Karpas-422 (cell line): Measurements from ENCODE around the gene SHMT2. TPM values are rescaled to one million over a fixed set of nuclear protein-coding genes. Genes with fewer than 3 reads are reported as not detected.

Source experiments
- DNase-seq: peaks from one replicate; pipeline ENCODE4 v3.0.0-alpha.2; 2015
- H2AFZ ChIP-seq: fragments of 200-600 bp; sonication (generic); 2 replicates; pipeline ENCODE4 v1.6.1; 2014; ENCODE audit warnings: antibody characterized with exemption, low read length, mixed read lengths
- H3K27ac ChIP-seq: fragments of 200-600 bp; sonication (generic); 2 replicates; pipeline ENCODE4 v1.5.1; 2014; ENCODE audit warnings: mild to moderate bottlenecking, low read length, moderate library complexity
- H3K27me3 ChIP-seq: fragments of 200-600 bp; sonication (generic); 2 replicates; pipeline ENCODE4 v1.6.1; 2014; ENCODE audit warnings: low read length, mixed read lengths
- H3K36me3 ChIP-seq: fragments of 200-600 bp; sonication (generic); 2 replicates; pipeline ENCODE4 v1.6.1; 2014; ENCODE audit warnings: low read length, mixed read lengths; ENCODE audit not compliant: insufficient read depth
- H3K4me1 ChIP-seq: fragments of 200-600 bp; sonication (generic); 2 replicates; pipeline ENCODE4 v1.6.1; 2014; ENCODE audit warnings: mild to moderate bottlenecking, low read length, mixed read lengths
- H3K4me2 ChIP-seq: fragments of 200-600 bp; sonication (generic); 2 replicates; pipeline ENCODE4 v1.6.1; 2014; ENCODE audit warnings: low read length, low read depth, mild to moderate bottlenecking; ENCODE audit not compliant: poor library complexity, severe bottlenecking
- H3K4me3 ChIP-seq: fragments of 200-600 bp; sonication (generic); 2 replicates; pipeline ENCODE4 v1.5.1; 2014; ENCODE audit warnings: mild to moderate bottlenecking, antibody characterized with exemption, low read length, mixed read lengths
- H3K79me2 ChIP-seq: fragments of 200-600 bp; sonication (generic); 2 replicates; pipeline ENCODE4 v1.6.1; 2014; ENCODE audit warnings: mild to moderate bottlenecking, low read length, mixed read lengths
- H3K9ac ChIP-seq: fragments of 200-600 bp; sonication (generic); 2 replicates; pipeline ENCODE4 v1.6.0; 2014; ENCODE audit warnings: low read length
- H3K9me2 ChIP-seq: fragments of 200-600 bp; sonication (generic), shearing (Covaris generic); replicated peaks from 2 replicates; pipeline ENCODE4 v1.6.0; 2014; ENCODE audit warnings: mild to moderate bottlenecking, low read length, moderate library complexity; ENCODE audit not compliant: insufficient read depth
- H3K9me3 ChIP-seq: fragments of 300-700, 200-600 bp; sonication (generic); 2 replicates; pipeline ENCODE4 v1.6.1; 2014; ENCODE audit warnings: low read length, mixed read lengths
- H4K20me1 ChIP-seq: fragments of 200-600 bp; sonication (generic); 2 replicates; pipeline ENCODE4 v1.6.1; 2014; ENCODE audit warnings: mild to moderate bottlenecking, antibody characterized with exemption, low read length, low read depth; ENCODE audit not compliant: insufficient read depth
- total RNA-seq: library from RNA; depleted of rRNA; stranded (reverse); fragments of >200 nt; shearing (Covaris generic); gene quantifications from 2 replicates; pipeline ENCODE4 v1.2.3, GENCODE V29; 2014; ENCODE audit warnings: low replicate concordance

Gene SHMT2
- total RNA-seq, 1 experiment from 2014 or later = 399 TPM

- H3K27me3 ChIP-seq = no peaks in the 10 kb centered on the region
- peak overlapping the region; percentile 91 for H3K4me3 ChIP-seq
- no peak for DNase-seq
- peaks cover 26% of the 10 kb centered on the region for H3K36me3 ChIP-seq
- peak overlapping the region; percentile 29 for H2AFZ ChIP-seq
- H4K20me1 ChIP-seq = peaks cover 25% of the 10 kb centered on the region
- peaks cover 24% of the 10 kb centered on the region for H3K79me2 ChIP-seq
- H3K9me2 ChIP-seq = no peaks in the 10 kb centered on the region
- peaks cover 78% of the 10 kb centered on the region for H3K4me1 ChIP-seq
- peak overlapping the region; percentile 89 for H3K27ac ChIP-seq
- H3K4me2 ChIP-seq = peak overlapping the region; percentile 95
- no peaks in the 10 kb centered on the region for H3K9me3 ChIP-seq
- H3K9ac ChIP-seq = peak overlapping the region; percentile 98
These were observed 371 bp upstream of the SHMT2 start for GRCh38 chr12:57229046-57229633.

GRCh38 chr12:57230381-57231155 lies 1.1 kb downstream of the SHMT2 start:
- H3K27ac ChIP-seq = peak overlapping the region; percentile 89
- H3K27me3 ChIP-seq = no peaks in the 10 kb centered on the region
- peak overlapping the region; percentile 98 for H3K9ac ChIP-seq
- no peaks in the 10 kb centered on the region for H3K9me3 ChIP-seq
- no peaks in the 10 kb centered on the region for H3K9me2 ChIP-seq
- peaks cover 86% of the 10 kb centered on the region for H3K4me1 ChIP-seq
- H3K4me2 ChIP-seq = peak overlapping the region; percentile 95
- peaks cover 24% of the 10 kb centered on the region for H3K79me2 ChIP-seq
- H3K36me3 ChIP-seq = peaks cover 26% of the 10 kb centered on the region
- DNase-seq = no peak
- peak overlapping the region; percentile 91 for H3K4me3 ChIP-seq
- peaks cover 25% of the 10 kb centered on the region for H4K20me1 ChIP-seq
- no peak overlapping the region for H2AFZ ChIP-seq

- peak overlapping the region; percentile 98 for H3K9ac ChIP-seq
- no peak overlapping the region for H2AFZ ChIP-seq
- H3K79me2 ChIP-seq = peaks cover 24% of the 10 kb centered on the region
- DNase-seq = no peak
- no peaks in the 10 kb centered on the region for H3K9me2 ChIP-seq
- H3K4me2 ChIP-seq = peak overlapping the region; percentile 95
- peaks cover 25% of the 10 kb centered on the region for H4K20me1 ChIP-seq
- H3K4me1 ChIP-seq = peaks cover 85% of the 10 kb centered on the region
- H3K27me3 ChIP-seq = no peaks in the 10 kb centered on the region
- H3K27ac ChIP-seq = peak overlapping the region; percentile 89; the same call in 1 of the 2 replicates
- H3K4me3 ChIP-seq = peak overlapping the region; percentile 91
- peaks cover 26% of the 10 kb centered on the region for H3K36me3 ChIP-seq
- no peaks in the 10 kb centered on the region for H3K9me3 ChIP-seq
These were observed 1.9 kb downstream of the SHMT2 start for GRCh38 chr12:57231276-57232021.

DNA sequence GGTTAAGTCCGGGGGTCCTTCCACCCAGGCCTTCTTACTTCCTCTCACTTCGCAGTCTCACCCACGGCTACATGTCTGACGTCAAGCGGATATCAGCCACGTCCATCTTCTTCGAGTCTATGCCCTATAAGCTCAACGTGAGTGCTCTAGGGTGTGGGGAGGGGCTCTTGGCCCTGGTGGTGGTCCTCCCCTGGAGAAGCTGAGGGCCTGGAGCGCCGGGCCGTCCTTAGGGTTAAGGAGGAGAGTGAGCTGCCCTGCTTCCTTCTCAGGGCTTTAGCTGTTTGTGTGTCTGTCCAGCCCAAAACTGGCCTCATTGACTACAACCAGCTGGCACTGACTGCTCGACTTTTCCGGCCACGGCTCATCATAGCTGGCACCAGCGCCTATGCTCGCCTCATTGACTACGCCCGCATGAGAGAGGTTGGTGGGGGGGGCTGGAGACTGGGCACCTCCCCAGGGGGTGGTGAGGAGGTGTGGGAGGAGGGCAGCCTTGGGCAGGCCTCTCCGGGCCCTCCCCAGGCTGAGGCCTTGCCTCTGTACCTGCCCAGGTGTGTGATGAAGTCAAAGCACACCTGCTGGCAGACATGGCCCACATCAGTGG lies 2.7 kb downstream of the SHMT2 start:
- Histone ChIP-seq H3K4me1 (peaks cover 77% of the 10 kb centered on the region), H3K36me3 (peaks cover 26% of the 10 kb centered on the region), H3K27me3 (no peaks in the 10 kb centered on the region), H3K9me2 (no peaks in the 10 kb centered on the region), H3K9ac (no peak overlapping the region), H3K9me3 (no peaks in the 10 kb centered on the region), H3K4me2 (no peak overlapping the region), H4K20me1 (peaks cover 25% of the 10 kb centered on the region), H2AFZ (no peak overlapping the region), H3K79me2 (peaks cover 24% of the 10 kb centered on the region), H3K4me3 (no peak overlapping the region), H3K27ac (no peak overlapping the region)
- no peak for DNase-seq

DNA sequence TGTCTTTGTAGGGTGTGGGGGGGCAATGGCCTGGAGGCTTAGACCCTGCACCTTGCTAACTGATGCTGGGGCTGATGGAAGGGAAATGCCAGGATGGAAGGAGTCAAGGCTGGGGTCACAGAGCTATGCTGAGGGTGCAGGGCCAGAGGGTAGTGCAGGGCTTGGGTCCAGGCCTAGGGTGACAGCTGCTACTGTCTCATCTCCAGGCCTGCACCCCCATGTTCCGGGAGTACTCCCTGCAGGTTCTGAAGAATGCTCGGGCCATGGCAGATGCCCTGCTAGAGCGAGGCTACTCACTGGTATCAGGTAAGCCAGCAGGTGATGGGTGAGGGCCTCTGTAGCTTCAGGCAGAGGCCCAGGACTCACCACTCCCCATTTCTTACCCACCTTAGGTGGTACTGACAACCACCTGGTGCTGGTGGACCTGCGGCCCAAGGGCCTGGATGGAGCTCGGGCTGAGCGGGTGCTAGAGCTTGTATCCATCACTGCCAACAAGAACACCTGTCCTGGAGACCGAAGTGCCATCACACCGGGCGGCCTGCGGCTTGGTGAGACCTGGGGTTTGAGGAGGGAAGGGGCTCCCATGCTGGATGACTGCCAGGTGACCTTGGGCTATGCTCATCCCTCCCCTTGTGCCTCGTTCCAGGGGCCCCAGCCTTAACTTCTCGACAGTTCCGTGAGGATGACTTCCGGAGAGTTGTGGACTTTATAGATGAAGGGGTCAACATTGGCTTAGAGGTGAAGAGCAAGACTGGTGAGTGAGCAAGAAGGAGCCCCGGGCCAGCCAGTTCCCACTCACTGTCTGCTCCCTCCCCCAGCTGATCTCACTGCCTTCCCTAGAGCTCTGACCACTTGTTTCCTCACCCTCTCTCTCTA lies 4.1 kb downstream of the SHMT2 start:
- Histone ChIP-seq H3K27me3 (no peaks in the 10 kb centered on the region), H3K9me3 (no peaks in the 10 kb centered on the region), H3K79me2 (peaks cover 24% of the 10 kb centered on the region), H3K9ac (peak overlapping the region; percentile 31; the same call in 1 of the 2 replicates), H4K20me1 (peaks cover 25% of the 10 kb centered on the region), H3K4me3 (no peak overlapping the region), H2AFZ (no peak overlapping the region), H3K27ac (peak overlapping the region; percentile 57), H3K36me3 (peaks cover 26% of the 10 kb centered on the region), H3K9me2 (no peaks in the 10 kb centered on the region), H3K4me1 (peaks cover 81% of the 10 kb centered on the region), H3K4me2 (no peak overlapping the region)
- DNase-seq = no peak

DNA sequence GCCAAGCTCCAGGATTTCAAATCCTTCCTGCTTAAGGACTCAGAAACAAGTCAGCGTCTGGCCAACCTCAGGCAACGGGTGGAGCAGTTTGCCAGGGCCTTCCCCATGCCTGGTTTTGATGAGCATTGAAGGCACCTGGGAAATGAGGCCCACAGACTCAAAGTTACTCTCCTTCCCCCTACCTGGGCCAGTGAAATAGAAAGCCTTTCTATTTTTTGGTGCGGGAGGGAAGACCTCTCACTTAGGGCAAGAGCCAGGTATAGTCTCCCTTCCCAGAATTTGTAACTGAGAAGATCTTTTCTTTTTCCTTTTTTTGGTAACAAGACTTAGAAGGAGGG lies 4.7 kb downstream of the SHMT2 start:
- Histone ChIP-seq H3K9ac (peak overlapping the region; percentile 31), H3K4me1 (peaks cover 80% of the 10 kb centered on the region), H3K4me2 (no peak overlapping the region), H3K4me3 (no peak overlapping the region), H3K27ac (peak overlapping the region; percentile 57), H3K9me3 (no peaks in the 10 kb centered on the region), H3K9me2 (no peaks in the 10 kb centered on the region), H2AFZ (no peak overlapping the region), H3K27me3 (no peaks in the 10 kb centered on the region), H4K20me1 (peaks cover 25% of the 10 kb centered on the region), H3K36me3 (peaks cover 26% of the 10 kb centered on the region), H3K79me2 (peaks cover 24% of the 10 kb centered on the region)
- no peak for DNase-seq

DNA sequence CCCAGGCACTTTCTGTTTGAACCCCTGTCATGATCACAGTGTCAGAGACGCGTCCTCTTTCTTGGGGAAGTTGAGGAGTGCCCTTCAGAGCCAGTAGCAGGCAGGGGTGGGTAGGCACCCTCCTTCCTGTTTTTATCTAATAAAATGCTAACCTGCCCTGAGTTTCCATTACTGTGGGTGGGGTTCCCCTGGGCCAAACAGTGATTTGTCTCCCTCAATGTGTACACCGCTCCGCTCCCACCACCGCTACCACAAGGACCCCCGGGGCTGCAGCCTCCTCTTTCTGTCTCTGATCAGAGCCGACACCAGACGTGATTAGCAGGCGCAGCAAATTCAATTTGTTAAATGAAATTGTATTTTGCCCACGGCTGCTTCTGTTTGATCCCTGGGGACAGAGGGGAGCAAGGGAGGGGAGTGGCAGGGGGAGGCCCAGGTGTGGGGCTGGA lies 5.1 kb downstream of the SHMT2 start:
- peak overlapping the region; percentile 57 for H3K27ac ChIP-seq
- H3K9me2 ChIP-seq = no peaks in the 10 kb centered on the region
- H3K36me3 ChIP-seq = peaks cover 26% of the 10 kb centered on the region
- H3K27me3 ChIP-seq = no peaks in the 10 kb centered on the region
- H4K20me1 ChIP-seq = peaks cover 25% of the 10 kb centered on the region
- peaks cover 23% of the 10 kb centered on the region for H3K79me2 ChIP-seq
- H3K9me3 ChIP-seq = no peaks in the 10 kb centered on the region
- peaks cover 82% of the 10 kb centered on the region for H3K4me1 ChIP-seq
- H2AFZ ChIP-seq = no peak overlapping the region
- H3K4me3 ChIP-seq = no peak overlapping the region
- H3K4me2 ChIP-seq = no peak overlapping the region
- peak overlapping the region; percentile 31; the same call in 1 of the 2 replicates for H3K9ac ChIP-seq
- no peak for DNase-seq
